ENCODE results near the gene PHRF1. TPM values are rescaled to one million over a fixed set of nuclear protein-coding genes. Genes with fewer than 3 reads are reported as not detected.

The PHRF1 gene
- total RNA-seq, 2 donors from 2014 or later = 20.8 to 55.2 TPM

GRCh38 chr11:551596-551995 lies 24.7 kb upstream of the PHRF1 start:
- H3K9me3 ChIP-seq = no peaks in the 10 kb centered on the region
- H3K27me3 ChIP-seq (replicated peaks; ENCODE audit: insufficient read depth) = no peaks in the 10 kb centered on the region
- H3K4me1 ChIP-seq (replicated peaks) = peaks cover 12% of the 10 kb centered on the region
- no peak overlapping the region for H3K27ac ChIP-seq
- no peak overlapping the region for H3K4me3 ChIP-seq
- H3K36me3 ChIP-seq = no peaks in the 10 kb centered on the region
- no peak for DNase-seq (ENCODE audit: low spot score)
- TF ChIP-seq POLR2AphosphoS5 (IDR thresholded peaks at IDR 0.05) (no peak), POLR2A (IDR thresholded peaks at IDR 0.05) (no peak)
- TF ChIP-seq, protein P1, sequence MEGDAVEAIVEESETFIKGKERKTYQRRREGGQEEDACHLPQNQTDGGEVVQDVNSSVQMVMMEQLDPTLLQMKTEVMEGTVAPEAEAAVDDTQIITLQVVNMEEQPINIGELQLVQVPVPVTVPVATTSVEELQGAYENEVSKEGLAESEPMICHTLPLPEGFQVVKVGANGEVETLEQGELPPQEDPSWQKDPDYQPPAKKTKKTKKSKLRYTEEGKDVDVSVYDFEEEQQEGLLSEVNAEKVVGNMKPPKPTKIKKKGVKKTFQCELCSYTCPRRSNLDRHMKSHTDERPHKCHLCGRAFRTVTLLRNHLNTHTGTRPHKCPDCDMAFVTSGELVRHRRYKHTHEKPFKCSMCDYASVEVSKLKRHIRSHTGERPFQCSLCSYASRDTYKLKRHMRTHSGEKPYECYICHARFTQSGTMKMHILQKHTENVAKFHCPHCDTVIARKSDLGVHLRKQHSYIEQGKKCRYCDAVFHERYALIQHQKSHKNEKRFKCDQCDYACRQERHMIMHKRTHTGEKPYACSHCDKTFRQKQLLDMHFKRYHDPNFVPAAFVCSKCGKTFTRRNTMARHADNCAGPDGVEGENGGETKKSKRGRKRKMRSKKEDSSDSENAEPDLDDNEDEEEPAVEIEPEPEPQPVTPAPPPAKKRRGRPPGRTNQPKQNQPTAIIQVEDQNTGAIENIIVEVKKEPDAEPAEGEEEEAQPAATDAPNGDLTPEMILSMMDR (IDR thresholded peaks at IDR 0.05) = no peak
- intact Hi-C loops (cut with DNase I) = no loop called here
- WGBS = 82% methylated on average over 10 of the region's 12 CpGs

DNA sequence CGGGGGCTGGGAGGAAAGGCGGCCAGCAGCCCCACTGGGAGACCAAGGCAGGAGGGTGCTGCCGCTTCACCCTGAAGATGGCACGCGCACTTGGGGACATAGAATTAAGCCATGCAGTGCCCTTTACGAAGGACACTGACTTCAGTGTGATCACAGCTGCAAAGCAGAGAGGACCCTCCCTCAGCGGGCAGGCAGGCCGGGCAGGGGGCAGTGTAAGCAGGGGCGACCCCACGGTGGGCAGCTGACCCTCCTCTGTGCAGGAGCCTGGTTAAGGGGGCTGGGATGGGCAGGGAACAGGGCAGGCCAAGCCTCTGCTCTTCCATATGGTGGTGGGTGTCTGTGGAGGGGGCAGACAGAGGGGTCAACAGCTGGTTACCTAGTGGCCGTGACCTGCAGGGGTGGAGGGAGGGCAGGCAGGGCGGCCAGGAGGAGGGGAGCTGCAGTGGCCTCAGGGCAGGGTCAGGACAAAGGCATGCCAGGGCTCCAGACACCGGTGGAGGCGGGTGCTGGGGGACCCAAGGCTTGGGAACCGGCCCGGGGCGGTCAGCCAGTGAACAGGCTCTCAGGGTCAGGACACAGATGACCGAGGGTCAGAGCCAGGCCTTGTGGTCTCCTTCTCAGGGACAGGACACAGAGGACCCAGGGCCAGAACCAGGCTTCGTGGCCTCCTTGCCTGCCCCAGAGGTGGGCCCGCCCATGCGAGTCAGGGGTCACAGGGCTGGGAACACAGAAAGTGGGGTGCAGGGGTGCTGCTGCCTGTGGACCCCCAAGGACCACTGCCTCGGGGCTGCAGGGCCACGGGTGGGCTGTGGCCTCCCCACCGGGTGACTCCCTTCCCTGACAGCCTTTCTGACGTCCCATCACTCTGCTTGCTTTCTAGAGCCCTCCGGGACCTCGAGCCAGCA lies 22.9 kb upstream of the PHRF1 start:
- no peaks in the 10 kb centered on the region for H3K36me3 ChIP-seq
- WGBS = 87% methylated on average over 23 of the region's 27 CpGs
- no peak for DNase-seq (ENCODE audit: low spot score)
- no peak overlapping the region for H3K27ac ChIP-seq
- no peak overlapping the region for H3K4me3 ChIP-seq
- peaks cover 12% of the 10 kb centered on the region for H3K4me1 ChIP-seq (replicated peaks)
- H3K9me3 ChIP-seq = no peaks in the 10 kb centered on the region
- no peaks in the 10 kb centered on the region for H3K27me3 ChIP-seq (replicated peaks; ENCODE audit: insufficient read depth)
- TF ChIP-seq POLR2AphosphoS5 (IDR thresholded peaks at IDR 0.05) (no peak), POLR2A (IDR thresholded peaks at IDR 0.05) (no peak)
- TF ChIP-seq, protein P1 (IDR thresholded peaks at IDR 0.05) = no peak
- intact Hi-C loops (cut with DNase I) = no loop called here

GRCh38 chr11:553988-554340 lies 22.3 kb upstream of the PHRF1 start:
- Histone ChIP-seq H3K4me1 (replicated peaks) (peaks cover 12% of the 10 kb centered on the region), H3K36me3 (no peaks in the 10 kb centered on the region), H3K27me3 (replicated peaks; ENCODE audit: insufficient read depth) (no peaks in the 10 kb centered on the region), H3K4me3 (no peak overlapping the region), H3K27ac (no peak overlapping the region), H3K9me3 (no peaks in the 10 kb centered on the region)
- TF ChIP-seq POLR2AphosphoS5 (IDR thresholded peaks at IDR 0.05) (no peak), POLR2A (IDR thresholded peaks at IDR 0.05) (no peak)
- intact Hi-C loops (cut with DNase I) = no loop called here
- WGBS = 62% methylated on average over 11 of the region's 11 CpGs
- DNase-seq (ENCODE audit: low spot score) = no peak

DNA sequence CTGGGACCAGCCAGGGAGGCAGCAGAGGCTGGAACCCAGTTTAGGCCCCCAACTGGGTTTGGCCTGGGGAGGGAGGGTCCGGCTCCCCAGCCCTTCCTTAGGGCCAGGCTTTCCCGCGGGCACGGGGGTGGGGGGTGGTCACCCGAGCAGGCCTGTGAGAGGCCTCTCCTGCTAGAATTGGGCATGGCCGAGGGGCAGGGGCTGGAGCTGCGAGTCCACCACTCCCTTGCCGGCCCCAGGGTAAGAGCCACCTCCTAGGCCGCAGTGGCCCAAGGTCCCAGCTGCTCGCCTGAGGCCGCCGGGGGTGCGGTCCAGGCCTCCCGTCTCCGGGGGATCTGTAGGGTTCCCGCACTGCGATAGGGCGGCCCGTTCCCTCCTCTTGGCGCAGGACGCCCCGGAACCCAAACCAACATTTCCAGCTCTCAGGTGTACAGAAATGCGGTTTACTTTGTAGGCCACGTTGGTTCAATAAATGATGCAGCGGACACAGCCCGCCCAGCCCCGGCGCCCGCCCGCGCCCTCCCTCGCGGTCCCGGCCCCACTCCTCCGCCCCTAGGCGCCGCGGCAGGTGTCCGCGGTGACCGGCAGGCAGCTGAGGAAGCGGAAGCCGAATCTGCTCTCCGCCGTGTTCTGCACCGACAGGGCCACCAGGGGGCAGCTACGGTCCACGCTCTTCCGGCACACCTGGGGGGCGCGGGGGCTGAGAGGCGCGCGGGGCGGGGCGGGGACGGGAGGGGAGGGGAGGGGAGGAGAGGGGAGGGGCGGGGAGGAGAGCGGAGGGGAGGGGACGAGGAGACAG lies 21.6 kb upstream of the PHRF1 start:
- peaks cover 12% of the 10 kb centered on the region for H3K4me1 ChIP-seq (replicated peaks)
- H3K36me3 ChIP-seq = no peaks in the 10 kb centered on the region
- H3K9me3 ChIP-seq = no peaks in the 10 kb centered on the region
- peak overlapping the region; percentile 28 to 45 for H3K4me3 ChIP-seq
- peak overlapping the region in 1 of 2 donors; percentile 30 for H3K27ac ChIP-seq
- H3K27me3 ChIP-seq (replicated peaks; ENCODE audit: insufficient read depth) = no peaks in the 10 kb centered on the region
- WGBS = 9% methylated on average over 41 of the region's 60 CpGs
- no peak for TF ChIP-seq POLR2A (IDR thresholded peaks at IDR 0.05)
- TF ChIP-seq POLR2AphosphoS5 (IDR thresholded peaks at IDR 0.05) = peak; percentile 44
- TF ChIP-seq, protein P1 (IDR thresholded peaks at IDR 0.05) = peak; percentile 38 to 80 (median 74)
- intact Hi-C loops (cut with DNase I) = no loop called here
- peak; percentile 73 for DNase-seq (ENCODE audit: low spot score)

DNA sequence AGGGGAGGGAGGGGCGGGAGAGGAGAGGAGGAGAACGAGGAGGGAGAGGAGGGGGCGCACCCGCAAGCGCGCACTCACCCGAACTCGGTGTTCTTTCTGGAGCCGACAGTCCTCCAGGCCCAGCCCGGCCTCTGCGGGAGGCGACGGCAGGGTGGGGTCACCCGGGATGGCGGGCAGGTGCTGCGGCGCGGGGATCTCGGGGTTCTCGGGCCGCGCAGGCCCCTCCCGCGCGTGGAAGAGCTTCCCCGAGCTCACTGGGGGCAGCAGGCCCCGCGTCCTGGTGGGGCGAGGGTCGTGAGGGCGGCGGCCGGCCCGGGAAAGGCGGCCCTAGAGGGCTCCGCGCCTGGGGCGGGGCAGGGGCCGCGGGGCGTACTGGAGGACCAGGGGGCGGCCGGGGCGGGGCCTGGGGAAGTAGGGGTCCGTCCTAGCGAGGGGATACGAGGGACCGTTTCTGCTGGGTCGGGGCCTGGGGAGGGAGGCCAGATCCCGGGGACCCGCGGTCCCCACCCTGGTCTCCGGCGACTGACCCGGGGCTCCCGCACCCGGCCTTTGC lies 21.0 kb upstream of the PHRF1 start:
- WGBS = 1% methylated on average over 47 of the region's 57 CpGs
- Histone ChIP-seq H3K36me3 (no peaks in the 10 kb centered on the region), H3K9me3 (no peaks in the 10 kb centered on the region), H3K27me3 (replicated peaks; ENCODE audit: insufficient read depth) (no peaks in the 10 kb centered on the region), H3K4me1 (replicated peaks) (peaks cover 12% of the 10 kb centered on the region), H3K4me3 (peak overlapping the region; percentile 28 to 45), H3K27ac (peak overlapping the region in 1 of 2 donors; percentile 11)
- DNase-seq (ENCODE audit: low spot score) = no peak
- TF ChIP-seq POLR2AphosphoS5 (IDR thresholded peaks at IDR 0.05) (no peak), POLR2A (IDR thresholded peaks at IDR 0.05) (peak; percentile 23)
- TF ChIP-seq, protein P1 (IDR thresholded peaks at IDR 0.05) = peak in 1 of 4 experiments; percentile 9
- intact Hi-C loops (cut with DNase I) = no loop called here

Data from prostate gland (tissue), 2 donors.